Activated naive CD4-positive, alpha-beta T cell treated with anti-CD3 and anti-CD28 coated beads, Interleukin-2, amount 50 U/mL, for 16 hours (primary cell): ENCODE measurements around the gene ZNF316.

Experiments used
- DNase-seq: peaks from one replicate; pipeline ENCODE4 v3.0.0-alpha.2; 2020

The ZNF316 gene

DNA sequence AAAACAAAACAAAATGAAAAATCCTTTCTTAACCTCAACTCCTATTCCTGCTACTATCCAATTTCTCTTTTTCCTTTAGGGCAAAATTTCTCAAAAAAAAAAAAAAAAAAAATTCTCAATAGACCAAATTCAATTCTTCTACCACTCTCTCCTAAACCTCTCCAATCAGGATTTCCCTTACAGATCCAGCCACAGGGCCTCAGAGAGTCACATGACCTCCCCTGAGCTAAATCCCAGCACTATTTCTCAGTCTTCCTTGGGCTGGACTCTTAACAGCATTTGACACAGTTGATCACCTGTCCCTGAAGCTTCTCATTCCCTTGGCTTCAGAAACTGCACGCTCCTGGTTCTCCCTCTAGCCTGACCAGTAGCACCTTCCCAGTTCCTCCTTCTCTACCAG, 64.7 kb downstream of the ZNF316 start:
- no peak for DNase-seq
